BJ (cell line): ENCODE data around the gene ATG12. TPM values are rescaled to one million over a fixed set of nuclear protein-coding genes. Genes with fewer than 3 reads are reported as not detected.

ENCODE experiments used
- CTCF ChIA-PET: fragments of 350-600 bp; formaldehyde crosslinking; extraction: SDS; loops from one replicate; lab custom pipeline; 2021; ENCODE audit warnings: antibody characterized with exemption, inconsistent platforms; lab: Yijun Ruan, JAX
- POLR2A ChIA-PET: fragments of 300-600 bp; sonication (Branson Sonifier 250); formaldehyde crosslinking; extraction: SDS; loops from one replicate; lab custom pipeline; 2021; ENCODE audit warnings: antibody characterized with exemption; lab: Charles Lee
- DNase-seq: peaks from one replicate; pipeline ENCODE4 v3.0.0-alpha.2; 2011; ENCODE audit warnings: low read depth
- H3K27me3 ChIP-seq: 2 replicates; pipeline ENCODE4 v1.6.0; 2011; ENCODE audit warnings: low read length; ENCODE audit not compliant: control insufficient read depth, insufficient read depth
- H3K36me3 ChIP-seq: 2 replicates; pipeline ENCODE4 v1.5.1; 2011; ENCODE audit warnings: low read length; ENCODE audit not compliant: control insufficient read depth, insufficient read depth
- H3K4me3 ChIP-seq: 2 replicates; pipeline ENCODE4 v1.5.1; 2011; ENCODE audit warnings: low read depth, mild to moderate bottlenecking, control low read depth, low read length
- polyA plus RNA-seq: library from polyadenylated mRNA; depleted of rRNA; stranded (reverse); fragments of >200 nt; gene quantifications from 2 replicates; pipeline ENCODE4 v1.2.3, GENCODE V29; 2011
- TF ChIP-seq, protein P1 (sequence below): IDR thresholded peaks from 2 replicates; pipeline ENCODE4 v1.5.1; 2011; ENCODE audit warnings: low read depth, mild to moderate bottlenecking, control low read depth, inconsistent platforms, low read length, moderate library complexity; ENCODE audit not compliant: insufficient read depth

ATG12 gene
- polyA plus RNA-seq, 1 experiment: 34.6 TPM

DNA sequence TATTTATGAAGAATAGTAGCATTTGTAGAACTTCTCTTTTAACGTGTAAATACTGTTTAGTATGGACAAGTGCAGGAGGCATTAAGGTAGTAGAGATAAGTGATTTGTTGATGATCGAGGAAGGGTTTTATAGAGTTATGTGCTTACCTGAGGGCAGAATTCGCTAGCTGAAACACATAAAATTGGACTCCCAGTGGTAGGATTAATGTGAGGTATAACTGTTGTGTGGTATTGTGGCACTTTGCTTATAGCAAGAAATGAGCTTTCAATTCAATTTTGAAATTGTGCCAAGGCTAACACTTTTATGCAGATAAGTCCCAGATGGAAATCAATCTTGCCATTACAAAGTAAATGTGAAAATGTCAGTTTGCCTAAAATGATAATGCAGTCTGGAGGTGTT, 1.6 kb upstream of the ATG12 start:
- H3K4me3 ChIP-seq: peak overlapping the region; percentile 96
- no peaks in the 10 kb centered on the region for H3K27me3 ChIP-seq
- no peaks in the 10 kb centered on the region for H3K36me3 ChIP-seq
- POLR2A ChIA-PET: interaction anchor here (0.5 to 0.6 kb wide), 2 partner anchors 219 to 296 kb away, joined by 3 to 6 read pairs; no protein-coding TSS in a partner anchor
- DNase-seq: no peak
- CTCF ChIA-PET: interaction anchor here (0.8 kb wide), 1 partner anchor 227 kb away, joined by 3 read pairs; no protein-coding TSS in a partner anchor
- TF ChIP-seq, protein P1, sequence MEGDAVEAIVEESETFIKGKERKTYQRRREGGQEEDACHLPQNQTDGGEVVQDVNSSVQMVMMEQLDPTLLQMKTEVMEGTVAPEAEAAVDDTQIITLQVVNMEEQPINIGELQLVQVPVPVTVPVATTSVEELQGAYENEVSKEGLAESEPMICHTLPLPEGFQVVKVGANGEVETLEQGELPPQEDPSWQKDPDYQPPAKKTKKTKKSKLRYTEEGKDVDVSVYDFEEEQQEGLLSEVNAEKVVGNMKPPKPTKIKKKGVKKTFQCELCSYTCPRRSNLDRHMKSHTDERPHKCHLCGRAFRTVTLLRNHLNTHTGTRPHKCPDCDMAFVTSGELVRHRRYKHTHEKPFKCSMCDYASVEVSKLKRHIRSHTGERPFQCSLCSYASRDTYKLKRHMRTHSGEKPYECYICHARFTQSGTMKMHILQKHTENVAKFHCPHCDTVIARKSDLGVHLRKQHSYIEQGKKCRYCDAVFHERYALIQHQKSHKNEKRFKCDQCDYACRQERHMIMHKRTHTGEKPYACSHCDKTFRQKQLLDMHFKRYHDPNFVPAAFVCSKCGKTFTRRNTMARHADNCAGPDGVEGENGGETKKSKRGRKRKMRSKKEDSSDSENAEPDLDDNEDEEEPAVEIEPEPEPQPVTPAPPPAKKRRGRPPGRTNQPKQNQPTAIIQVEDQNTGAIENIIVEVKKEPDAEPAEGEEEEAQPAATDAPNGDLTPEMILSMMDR: no peak

DNA sequence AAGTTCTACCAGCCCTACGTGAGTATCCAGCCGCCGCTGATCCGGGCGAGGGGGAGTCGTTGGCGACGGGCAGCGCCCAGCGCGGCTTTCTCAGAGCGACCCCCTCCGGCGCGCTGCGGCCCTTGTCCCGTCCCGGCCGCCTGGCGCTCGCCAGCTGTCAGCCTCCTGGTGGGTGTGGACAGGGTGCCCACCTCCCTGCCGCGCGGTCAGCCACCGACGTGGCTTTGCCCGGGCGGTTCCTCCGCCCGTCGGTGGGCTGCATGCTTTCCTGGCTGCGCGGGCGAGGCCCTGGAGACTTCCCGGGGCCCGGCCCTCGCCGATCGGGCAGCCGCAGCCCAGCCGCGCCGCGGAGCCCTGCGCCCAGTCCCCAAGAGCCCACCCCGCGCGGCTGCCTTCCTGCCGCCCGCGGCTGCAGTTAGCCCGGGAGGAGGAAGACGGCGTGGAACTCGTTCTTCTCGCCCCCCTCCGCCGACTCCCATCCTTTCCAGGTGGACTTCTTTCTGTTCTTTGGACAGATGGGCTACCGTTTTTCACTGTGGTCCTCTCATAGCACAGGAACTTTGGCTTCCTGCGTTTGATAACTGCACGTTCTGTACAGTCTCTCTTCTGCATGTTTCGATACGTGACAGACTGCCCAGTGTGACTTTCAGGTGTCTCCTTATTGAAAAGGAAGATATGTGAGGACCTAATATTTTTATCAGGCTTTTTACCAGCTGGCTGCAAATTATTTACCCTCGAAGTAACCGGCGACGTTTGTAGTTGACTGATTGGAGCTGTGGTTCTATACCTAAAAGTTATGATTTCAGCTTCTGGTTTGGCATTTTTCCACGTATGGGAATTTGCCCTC, 947 bp upstream of the ATG12 start:
- ChIA-PET POLR2A (interaction anchor here (0.5 kb wide), 1 partner anchor 295 kb away, joined by 6 read pairs; no protein-coding TSS in a partner anchor), CTCF (interaction anchor here (0.6 to 0.8 kb wide), 2 partner anchors 128 to 228 kb away, joined by 3 read pairs; no protein-coding TSS in a partner anchor)
- H3K36me3 ChIP-seq: no peaks in the 10 kb centered on the region
- TF ChIP-seq, protein P1: peak; percentile 27; the same call in 1 of the 2 replicates
- DNase-seq: no peak
- no peaks in the 10 kb centered on the region for H3K27me3 ChIP-seq
- H3K4me3 ChIP-seq: peak overlapping the region; percentile 96

DNA sequence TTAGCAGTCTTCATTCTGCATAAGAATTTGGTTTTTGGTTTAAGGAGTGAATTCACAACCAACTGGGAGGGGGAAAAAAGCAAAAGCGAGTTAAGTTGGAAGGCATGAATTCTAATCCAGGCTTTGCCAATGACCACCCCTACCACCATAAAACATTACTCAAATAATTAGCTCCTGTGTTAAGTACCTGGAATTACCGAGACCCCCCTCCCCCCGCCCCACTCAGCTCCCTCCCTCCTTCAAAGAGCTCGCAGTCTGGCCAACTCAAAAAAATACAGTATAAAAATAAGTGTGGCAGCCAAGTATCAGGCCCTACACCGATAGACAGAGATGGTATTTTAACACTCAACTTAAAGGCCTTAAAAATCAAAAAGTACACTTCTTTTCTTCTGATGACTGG, 492 bp downstream of the ATG12 start:
- no peaks in the 10 kb centered on the region for H3K27me3 ChIP-seq
- no peaks in the 10 kb centered on the region for H3K36me3 ChIP-seq
- CTCF ChIA-PET: interaction anchor here (0.8 to 3.0 kb wide), 2 partner anchors 9 to 205 kb away, joined by 6 to 18 read pairs; no protein-coding TSS in a partner anchor
- POLR2A ChIA-PET: no interaction called here
- H3K4me3 ChIP-seq: peak overlapping the region; percentile 96
- TF ChIP-seq, protein P1: no peak
- DNase-seq: no peak

DNA sequence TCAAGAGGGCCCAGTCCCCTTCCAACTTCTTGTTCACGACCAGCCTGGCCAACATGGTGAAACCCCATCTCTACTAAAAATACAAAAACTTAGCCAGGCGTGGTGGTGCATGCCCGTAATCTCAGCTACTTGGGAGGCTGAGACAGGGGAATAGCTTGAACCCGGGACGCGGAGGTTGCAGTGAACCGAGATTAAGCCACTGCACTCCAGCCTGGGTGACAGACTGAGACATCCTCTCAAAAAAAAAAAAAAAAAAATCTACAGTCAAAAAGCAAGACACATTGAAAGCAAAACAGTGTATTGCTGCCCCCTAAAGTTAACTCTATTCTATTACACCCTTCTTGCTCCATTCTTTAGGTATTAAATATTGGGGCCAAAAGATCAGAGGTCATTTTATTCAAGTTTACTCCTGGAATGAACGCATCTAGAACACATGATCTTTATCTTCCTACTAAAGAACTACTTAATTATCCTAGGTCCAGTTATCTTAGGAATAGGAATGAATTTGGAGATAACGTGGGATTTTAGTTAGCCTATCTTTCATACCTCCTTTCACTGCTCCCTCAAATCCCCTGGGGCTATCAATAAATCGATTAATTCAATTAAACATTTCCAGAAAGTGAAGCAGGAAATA, 2.4 kb downstream of the ATG12 start:
- CTCF ChIA-PET: interaction anchor here (0.6 to 3.0 kb wide), 7 partner anchors 13 to 243 kb away, joined by 3 to 18 read pairs (median 3); no protein-coding TSS in a partner anchor

More for the DNA sequence above, 2.4 kb downstream of the ATG12 start:
- no peak for DNase-seq
- POLR2A ChIA-PET: no interaction called here
- TF ChIP-seq, protein P1: peak; percentile 60
- no peaks in the 10 kb centered on the region for H3K27me3 ChIP-seq
- H3K4me3 ChIP-seq: no peak overlapping the region
- H3K36me3 ChIP-seq: peaks cover 3% of the 10 kb centered on the region
